SKM-1 (cell line): ENCODE data around the gene ADCY1.
"Not testable (repeated sequence)": the region's sequence is repeated elsewhere in the genome, so short reads cannot be mapped to it uniquely, and the experiment has no call there.

ENCODE experiments used
- DNase-seq: peaks from one replicate; lab custom pipeline; 2025; ENCODE audit not compliant: unreplicated experiment; lab: John Stamatoyannopoulos, UW

Gene ADCY1

DNA sequence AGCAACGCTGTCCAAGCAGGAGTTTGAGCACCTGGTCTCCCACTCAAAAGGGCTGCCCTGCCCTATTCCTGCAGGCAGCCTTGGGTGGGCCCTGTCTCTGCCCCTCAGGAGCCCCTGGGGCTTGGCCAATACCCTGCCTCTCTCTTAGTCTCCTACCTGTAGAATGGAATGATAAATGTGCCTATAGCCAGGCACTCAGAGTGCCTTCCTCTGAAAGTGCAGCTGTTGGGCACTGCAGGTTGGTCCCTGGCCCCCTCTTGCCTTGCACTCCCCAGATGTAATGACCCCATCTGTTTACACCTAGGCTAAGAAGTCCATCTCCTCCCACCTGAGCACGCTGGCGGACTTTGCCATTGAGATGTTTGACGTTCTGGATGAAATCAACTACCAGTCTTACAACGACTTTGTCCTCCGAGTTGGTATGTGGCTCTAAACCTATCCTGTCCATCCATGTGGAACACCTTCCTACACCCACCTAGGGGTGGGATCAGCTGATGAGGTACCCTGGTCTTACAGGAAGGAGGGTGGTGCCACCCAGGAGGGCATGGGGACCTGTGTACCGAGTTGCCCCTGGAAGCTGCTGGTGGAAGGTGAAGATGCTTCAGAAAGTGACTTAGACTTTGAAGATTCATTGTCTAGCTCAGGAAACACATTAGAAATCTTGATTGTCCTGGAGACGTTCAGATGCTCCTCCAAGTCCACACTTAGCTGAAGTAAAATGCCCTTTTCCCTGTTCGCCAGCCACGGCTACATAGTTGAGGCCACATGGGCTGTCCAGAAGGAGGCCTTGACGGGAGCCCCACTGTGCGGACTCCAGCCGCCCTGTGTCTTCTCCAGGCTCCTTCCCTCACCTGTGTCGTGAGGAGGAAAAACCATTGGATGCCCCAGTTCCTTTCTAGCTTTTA is 134.1 kb downstream of the ADCY1 start:
- no peak for DNase-seq

DNA sequence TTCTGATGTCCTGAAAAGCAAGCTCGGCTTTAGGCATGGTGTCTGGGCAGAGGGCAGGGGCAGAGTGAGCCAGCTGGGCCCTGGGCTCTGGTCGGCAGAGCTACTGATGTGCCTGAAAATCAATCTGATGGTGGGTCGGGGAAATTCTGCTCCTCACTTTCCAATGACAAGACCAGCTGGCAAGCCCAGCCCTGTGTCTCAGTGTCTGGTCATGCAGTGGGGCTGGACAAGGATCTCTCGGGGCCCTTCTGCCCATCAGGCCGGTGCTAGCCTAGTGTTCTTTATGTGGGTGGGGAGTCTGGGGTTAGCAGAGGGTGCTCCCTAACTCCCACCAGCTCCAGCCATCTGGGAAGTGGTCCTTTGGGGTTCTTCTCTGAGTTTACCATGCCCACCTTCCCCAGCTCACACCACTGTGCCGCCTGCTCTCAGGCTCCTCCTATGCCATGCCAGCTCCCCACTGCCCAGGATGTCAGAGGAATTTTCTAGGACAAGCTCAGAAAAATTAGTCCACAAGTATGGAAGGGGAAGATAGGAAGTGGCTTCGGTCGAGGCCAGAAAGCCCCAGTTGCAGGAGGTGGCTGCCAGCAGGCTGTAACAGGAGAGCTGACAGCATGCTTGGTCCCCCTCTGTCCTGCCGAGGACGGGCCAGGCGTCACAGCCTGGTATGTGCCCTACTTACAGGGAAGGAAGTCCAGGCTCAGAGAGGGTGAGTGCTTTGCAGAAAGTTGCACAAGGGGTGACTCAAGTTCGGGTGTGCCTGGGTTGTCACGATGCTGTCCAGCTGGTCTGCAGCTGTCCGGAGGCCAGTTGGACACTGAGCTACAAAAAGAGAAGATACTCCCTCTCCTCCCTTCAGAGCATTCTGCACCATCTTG is 135.2 kb downstream of the ADCY1 start:
- no peak for DNase-seq

DNA sequence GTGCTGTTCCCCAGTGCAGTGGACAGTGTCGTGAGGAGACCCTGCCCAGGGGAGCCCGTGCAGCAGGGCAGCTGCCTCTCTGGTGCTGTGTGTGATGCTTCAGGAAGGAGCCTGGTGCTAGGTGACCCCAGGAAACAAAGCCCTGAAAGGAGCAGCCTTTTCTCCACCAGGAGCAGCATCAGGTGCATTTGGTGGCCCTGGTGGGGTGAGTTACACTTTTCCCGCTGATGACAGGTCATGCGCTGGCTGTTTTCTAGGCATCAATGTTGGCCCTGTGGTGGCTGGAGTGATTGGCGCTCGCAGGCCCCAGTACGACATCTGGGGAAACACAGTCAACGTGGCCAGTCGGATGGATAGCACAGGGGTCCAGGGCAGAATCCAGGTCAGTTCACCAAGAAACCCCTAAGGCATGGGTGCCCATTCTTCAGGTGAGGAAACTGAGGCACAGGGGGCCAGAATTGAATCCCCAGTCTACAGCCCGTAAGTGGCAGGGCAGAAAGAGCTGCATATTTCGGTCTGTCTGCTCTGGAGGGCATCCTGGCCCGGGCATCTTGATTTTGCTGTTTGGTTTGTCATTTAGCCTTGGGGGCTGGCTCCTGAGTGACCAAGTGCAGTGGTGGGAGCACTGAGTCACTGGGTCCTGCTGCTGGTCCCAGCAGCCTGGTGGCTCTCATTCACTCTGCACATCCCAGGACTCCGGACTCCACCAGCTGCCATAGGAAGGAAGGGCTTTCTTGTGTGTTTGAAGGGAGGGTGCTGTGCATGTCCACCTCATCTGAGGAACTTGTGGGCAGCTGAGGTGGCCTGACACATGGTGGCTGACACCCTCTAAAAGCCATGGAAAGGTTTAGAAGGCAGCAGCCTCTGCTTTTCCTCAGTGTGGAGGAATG is 136.3 kb downstream of the ADCY1 start:
- DNase-seq: no peak

DNA sequence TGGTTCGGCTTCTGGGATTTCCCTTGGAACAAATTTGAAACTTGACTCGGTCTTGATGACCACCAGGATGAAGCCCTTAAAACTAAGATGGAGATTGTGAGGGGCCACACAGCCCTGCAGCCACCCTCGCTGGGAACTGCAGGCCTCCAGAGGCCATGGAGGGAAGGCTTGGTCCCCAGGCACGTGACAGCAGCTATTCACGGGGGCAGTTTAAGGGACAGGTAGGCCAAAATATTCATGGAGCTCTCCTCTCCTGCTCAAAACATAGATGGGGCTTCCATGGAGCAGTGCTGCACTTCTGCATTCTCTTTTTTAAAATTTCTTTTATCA is 137.0 kb downstream of the ADCY1 start:
- DNase-seq: no peak

DNA sequence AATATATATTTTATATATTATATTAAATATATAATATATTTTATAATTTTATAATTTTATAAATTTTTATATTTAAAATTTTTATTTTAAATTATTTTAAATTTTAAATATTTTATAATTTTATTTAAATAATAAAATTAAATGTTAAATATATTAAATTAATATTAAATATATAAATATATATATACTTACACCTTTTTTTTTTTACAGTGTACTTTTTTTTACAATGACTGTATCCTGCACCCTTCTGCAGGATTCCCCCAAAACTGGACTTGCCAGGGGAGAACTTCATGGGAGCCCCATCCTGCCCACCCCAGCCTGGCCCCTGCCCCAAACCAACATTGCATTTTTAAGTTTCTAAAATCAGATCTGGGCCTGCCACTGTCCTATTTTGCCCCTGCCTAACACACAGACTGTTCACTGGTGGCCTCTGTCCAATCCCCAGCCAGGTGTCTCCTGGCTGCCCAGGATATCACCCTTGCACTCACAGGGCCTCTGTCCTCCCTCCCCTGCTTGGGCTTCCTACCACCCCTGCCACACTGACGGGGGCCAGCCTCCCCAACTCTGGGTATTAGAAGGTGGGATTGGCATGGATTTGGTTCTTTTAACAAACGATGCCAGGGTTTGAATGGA is 138.0 kb downstream of the ADCY1 start:
- no peak for DNase-seq

DNA sequence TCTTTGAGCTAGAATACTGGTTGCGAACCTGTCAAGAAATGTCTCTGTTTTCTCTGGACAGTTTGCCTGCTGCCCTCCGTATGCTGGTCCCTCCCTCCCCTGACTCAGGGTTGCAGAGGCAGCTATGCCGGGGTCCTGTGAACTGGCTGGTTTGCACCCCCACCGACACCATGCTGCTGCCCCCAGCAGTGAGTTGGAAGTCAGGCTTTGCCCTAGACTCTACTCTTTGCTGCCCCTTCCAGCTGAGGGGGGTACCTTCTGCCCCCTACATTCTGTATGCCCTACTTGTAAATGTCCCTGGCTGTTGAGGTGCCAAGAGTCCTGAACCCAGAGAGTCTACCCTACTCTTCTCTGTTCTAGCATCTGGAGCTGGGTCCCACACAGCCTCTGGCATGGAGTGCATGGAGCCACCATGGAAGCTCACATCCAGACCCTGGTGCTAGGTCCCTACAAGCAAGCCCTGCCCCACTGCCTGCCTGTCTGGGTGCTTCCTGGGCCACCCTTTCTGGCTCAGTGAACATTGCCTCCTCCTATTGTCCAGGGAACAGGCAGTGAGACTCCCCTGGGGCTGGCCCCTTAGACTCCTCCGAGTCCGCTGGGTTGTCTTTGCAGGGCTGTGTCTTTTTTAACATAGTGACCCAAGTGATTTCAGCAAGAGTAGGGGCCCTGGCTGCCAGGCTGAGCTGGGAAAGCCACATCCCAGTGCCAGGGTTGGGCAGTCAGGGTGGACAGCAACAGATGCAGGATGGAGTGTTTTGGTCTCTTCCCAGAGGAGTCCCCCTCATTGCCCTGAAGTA is 138.9 kb downstream of the ADCY1 start:
- DNase-seq: no peak

DNA sequence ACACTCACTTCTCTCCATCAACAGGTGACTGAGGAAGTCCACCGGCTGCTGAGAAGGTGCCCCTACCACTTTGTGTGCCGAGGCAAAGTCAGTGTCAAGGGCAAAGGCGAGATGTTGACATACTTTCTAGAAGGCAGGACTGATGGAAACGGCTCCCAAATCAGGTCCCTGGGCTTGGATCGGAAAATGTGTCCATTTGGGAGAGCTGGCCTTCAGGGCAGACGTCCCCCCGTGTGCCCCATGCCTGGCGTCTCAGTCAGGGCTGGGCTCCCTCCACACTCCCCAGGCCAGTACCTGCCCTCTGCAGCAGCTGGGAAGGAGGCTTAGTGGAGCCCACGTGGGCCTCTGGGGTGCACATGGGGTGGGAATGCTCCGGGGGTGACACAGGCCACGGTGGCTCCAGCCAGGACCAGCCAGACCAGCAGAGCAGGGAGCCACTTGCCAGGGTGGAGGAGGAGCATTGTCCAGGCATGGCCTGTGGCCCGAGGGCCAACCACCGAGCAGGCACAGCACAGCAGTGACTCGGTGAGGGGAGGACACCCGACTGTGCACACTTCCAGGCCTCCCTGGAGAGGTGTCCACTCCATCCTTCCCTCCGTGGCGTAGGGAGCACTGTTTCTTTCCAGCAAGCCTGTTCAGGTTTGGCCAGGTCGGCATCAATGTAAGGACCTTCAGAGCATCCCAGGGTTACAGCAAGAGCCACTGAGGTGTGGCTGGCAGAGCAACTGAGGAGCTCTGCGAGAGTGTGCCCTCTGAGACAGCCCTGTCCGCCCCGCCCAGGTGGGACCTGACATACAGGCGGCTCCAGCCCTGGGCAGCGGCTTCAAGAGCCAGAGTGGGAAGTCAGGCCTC is 139.7 kb downstream of the ADCY1 start:
- DNase-seq: no peak

DNA sequence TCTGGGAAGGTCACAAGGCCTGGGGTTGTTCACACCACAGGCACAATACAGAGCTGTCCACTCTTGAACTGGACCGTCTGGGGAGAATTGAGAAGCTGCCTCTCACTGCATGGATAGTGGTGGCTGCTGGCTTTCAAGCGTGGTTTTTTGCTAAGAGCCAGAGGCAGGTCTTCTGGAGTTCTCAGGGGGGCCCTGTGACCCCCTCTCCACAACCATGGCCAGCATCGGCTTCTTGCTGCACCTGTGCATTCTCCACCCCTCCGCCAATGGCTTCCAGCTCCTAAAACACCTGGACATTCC is 140.3 kb downstream of the ADCY1 start:
- no peak for DNase-seq

DNA sequence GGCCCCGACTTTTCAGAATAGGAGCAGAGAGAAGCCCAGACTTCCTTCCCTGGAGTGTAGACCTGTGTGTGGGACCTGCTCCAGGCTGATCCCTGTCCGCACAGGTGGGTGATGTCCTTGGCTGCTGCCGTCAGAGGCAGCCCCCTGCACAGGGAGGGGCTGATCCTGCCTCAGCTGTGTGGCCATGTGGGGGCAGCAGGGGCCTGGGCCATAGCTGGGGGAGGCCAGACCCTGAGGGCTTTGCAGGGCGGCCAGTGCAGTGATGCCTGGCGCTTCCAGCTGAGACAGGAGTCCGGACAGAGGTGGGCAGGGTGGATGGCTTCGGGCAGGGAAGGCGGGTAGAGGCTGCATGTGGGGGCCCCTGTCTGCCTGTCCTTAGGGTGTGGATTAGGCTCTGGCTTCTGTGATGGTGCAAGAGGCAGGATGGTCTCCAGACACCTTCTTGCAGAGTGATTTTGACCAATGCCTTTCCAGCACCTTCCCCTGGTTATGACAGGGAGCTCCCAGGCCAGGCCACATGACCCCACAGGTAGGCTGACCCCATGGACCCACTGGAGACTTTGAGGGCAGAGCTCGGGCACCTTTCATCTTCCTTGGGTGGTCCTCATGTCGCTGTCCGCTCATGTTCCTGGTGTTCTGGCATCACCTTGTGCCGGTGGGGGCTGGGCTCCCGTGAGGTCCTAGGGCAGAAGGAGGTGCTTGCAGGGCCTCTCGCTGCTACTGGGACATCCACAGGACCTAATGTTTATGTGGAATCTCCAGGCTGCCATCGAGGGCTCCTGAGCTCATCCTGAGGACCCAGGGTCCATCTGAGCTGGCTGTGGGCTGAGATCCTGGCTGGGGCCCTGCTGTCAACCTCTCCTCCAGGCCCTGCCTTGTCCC is 141.5 kb downstream of the ADCY1 start:
- DNase-seq: no peak

DNA sequence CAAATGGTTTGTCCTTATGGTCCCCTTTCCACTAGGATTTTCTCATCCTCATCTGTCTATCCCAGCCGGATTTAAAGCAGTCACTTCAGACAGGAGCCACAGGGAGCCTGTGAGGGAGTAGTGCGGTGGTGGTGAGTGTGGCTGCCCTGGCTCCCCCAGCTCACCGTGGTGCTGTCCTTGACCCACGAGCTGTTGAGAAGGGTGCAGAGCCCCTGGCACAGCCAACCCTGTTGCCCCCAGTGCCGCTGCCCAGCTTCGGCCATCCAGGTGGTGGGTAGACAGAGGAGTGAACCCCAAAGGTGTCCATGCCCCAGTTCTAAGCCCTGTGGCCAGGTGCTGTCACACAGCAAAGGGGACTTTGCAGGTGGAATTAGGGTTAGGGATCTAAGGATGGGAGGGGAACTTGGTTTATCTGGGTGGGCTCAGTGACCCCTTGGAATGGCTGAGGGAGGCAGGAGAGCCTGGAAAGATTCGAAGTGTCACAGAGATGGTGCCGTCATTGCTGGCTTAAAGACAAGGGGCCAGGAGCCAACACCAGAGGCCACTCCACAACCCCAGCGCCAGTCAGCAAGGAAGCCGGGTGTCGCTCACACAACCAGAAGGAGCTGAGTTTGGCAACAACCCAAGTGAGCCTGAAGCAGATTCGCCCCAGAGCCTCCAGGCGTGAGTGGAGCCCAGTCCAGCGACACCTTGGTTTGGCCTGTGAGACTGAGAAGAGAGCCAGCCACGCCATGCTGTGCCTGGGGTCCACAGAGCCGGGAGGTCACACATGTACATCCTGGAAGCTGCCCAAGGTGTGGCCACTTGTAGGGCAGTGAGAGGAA is 142.4 kb downstream of the ADCY1 start:
- DNase-seq: no peak

DNA sequence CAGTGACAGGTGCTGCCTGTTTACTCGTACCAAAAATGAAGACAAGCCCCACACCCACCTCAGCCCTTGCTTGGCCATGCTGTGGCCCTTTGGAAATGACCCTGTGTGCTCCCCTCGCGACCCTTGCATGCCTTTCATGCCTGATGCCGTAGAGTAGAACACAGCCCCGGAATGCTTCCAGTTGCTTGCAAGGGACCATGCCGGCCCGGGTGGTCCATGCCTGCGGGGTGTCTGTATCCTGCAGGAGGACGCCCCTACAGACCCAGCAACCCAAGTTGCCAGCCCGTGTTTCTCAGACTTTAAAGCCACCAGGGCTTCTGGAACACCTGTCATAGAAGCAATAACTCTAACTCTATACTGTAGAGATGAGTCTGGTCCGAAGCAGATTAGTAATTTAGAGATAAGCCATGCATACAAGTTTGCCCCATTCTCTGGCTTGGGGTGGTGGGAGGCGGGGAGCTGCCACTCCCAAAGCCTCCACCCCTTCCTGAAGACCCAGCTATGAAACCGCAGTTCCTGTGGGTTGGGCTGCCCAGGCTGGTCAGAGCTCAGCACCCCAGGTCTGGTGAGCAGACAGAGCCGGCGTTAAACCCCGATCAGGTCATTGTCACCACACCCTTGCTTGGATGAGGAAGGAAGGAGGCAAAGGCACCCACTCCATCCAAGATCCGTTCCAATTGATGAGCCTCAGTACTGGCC is 143.5 kb downstream of the ADCY1 start:
- DNase-seq: no peak

DNA sequence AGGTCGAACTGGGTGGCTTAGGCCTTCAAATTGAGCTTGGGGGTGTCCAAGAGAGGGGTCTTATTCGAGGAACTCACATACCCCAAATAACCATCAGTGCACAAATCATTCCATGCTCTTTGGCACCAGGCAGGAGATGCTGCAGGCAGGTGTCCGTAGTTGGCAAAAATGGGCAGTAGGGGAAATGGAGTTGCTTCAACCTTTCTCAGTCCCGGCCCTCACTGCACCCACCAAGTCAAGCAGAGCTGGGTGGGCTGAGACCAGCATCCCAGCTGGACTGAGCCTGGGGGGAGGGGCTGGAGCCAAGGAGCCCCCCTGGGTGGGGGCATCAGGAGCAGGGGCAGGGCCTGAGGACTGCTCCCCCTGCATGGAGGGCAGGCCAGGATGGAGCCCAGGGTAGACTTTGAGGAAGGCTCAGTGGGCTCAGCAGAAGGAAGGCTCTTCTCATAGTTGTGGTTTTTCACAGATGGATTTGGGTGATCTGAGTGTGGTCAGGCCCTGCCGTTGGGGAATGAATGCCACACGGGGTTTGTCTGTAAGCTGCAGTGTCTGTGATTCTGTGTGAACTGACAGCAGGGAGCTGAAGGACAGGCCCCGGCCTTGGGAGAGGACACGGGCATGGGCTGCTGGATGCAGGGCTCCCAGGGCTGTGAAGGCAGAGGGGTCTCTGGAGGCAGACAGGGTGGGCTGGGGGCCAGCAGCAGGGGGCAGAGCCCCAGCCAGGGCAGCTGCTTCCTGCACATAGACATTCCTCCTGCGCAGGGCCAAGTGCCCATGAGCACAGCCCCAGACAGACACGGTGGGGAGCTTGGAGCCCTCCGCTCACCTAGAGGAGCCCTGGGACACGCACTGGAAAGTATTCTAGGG is 144.5 kb downstream of the ADCY1 start:
- no peak for DNase-seq

DNA sequence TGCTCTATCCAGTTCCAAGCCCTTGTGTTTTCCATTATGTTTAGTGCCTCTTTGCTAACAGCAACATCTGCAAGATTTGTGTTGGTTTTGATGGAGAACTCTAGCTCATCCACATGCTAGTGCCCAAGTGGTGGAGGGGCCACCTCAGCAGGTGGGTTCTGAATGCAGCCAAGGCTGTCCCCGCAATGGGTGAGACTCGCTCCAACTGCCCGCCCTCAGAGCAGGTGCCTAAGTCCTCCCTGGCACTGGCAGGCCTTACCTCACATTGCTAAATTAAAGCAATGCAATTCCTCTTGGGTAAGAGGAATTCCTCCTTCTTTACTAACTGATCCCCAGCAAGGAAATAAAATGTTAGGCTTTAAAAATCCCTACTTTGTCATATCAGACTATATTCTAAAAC is 146.8 kb downstream of the ADCY1 start:
- no peak for DNase-seq

DNA sequence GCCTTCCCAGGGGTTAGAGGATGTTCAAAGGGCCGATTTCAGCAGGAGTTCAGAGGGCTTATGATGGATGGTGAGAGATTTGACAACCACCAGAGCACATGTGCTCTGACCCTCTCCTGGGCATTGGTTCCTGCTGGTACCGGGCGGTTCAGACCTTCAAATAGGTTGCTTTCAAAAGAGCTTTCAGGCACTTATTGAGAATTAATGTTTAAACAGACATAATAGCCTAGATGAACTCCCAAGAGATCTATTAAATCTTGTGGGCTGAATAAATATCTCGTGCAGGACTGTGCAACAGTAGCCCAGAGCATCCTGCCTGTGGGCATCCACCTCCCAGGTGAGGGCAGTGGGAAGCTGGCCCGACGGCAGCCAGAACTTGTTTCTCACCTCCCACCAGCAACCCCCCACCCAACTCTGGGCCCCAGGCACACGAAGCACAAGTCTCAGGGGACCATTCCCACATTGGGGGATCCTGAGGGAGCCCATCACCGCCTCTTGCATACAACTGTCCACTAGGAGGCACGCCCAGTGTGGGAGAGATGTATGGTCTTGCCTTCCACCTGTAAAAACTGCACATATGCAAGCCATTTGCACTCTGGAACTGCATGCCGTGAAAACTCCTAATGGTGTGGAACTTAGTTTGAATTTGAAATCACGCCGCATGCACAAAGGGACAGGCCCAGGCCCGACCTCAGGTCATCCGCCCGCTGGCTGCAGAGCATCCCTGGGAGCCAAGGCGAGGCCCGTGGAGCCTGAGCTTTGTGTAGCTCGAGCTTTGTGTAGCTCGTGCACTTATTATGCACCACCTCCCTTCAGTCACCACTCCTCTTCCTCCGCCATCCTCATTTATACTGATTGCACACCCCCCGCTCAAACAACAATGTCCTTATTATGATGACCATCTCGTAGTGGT is 147.8 kb downstream of the ADCY1 start:
- no peak for DNase-seq

DNA sequence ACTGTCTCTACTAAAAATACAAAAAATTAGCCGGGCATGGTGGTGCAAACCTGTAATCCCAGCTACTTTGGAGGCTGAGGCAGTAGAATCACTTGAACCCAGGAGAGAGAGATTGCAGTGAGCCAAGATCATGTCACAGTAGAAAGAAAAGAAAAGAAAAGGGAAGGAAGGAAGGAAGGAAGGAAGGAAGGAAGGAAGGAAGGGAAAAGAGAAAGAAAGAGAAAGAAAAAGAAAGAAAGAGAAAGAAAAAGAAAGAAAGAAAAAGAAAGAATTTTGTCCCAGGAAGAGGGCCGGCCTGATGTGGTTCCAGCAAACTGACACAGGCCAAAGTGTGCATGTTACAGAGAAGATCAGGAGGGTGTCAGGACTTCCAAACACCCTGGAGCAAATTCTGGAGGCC is 151.1 kb downstream of the ADCY1 start:
- DNase-seq: not testable (repeated sequence)
